GM12878 (cell line): ENCODE data around the gene FOXF1. TPM values are rescaled to one million over a fixed set of nuclear protein-coding genes. Genes with fewer than 3 reads are reported as not detected.

Source experiments
- ATAC-seq: fragments of 200-7000 bp; cut with Tn5 transposase; 3 replicates; pipeline ENCODE4 v1.9.1; 2020; ENCODE audit warnings: mild to moderate bottlenecking, moderate library complexity
- BruUV-seq: library from RNA; stranded (reverse); fragments of 400-500 nt; replicated peaks from 2 replicates; lab custom pipeline; 2021; lab: Mats Ljungman, UMichigan
- CTCF ChIA-PET: fragments of 300-600 bp; sonication (Branson Sonifier 250); formaldehyde crosslinking; extraction: SDS; loops from one replicate; lab custom pipeline; 2021; ENCODE audit warnings: inconsistent platforms; lab: Yijun Ruan, JAX
- POLR2A ChIA-PET: fragments of 350-600 bp; formaldehyde crosslinking; extraction: SDS; loops from one replicate; lab custom pipeline; 2021; ENCODE audit warnings: inconsistent platforms; lab: Charles Lee
- RAD21 ChIA-PET: fragments of 300-600 bp; sonication (Branson Sonifier 250); formaldehyde crosslinking; loops from one replicate; lab custom pipeline; 2023; ENCODE audit warnings: antibody characterized with exemption; ENCODE audit not compliant: unreplicated experiment; lab: Charles Lee
- SMC1A ChIA-PET: fragments of 300-600 bp; sonication (Branson Sonifier 250); formaldehyde crosslinking; loops from one replicate; lab custom pipeline; 2023; ENCODE audit not compliant: unreplicated experiment, uncharacterized antibody; lab: Charles Lee
- DNase-seq: peaks from one replicate; pipeline ENCODE4 v3.0.0-alpha.2; 2011; ENCODE audit warnings: low read depth, low spot score
- FAIRE-seq: peaks from 3 replicates; lab custom pipeline; 2011; peaks lifted over from hg19 to GRCh38; lab: Jason Lieb, UNC
- H2AFZ ChIP-seq: 2 replicates; pipeline ENCODE4 v1.6.0; 2011; ENCODE audit warnings: low read depth, low read length, control low read depth; ENCODE audit not compliant: control insufficient read depth
- H3K27ac ChIP-seq: 2 replicates; pipeline ENCODE4 v1.5.1; 2011; ENCODE audit warnings: control low read depth; ENCODE audit not compliant: control insufficient read depth, insufficient read depth
- H3K27me3 ChIP-seq, 2 experiments: replicated peaks in 1 of 2; 2 replicates each; pipeline versions ENCODE4 v1.6.0 to v1.6.1; 2011; ENCODE audit warnings: low read length in 1 of 2; ENCODE audit not compliant: control insufficient read depth in 2 of 2, insufficient read depth in 2 of 2
- H3K36me3 ChIP-seq, 2 experiments: 2 replicates each; pipeline ENCODE4 v1.5.1; 2011; ENCODE audit warnings: low read length in 1 of 2; ENCODE audit not compliant: control insufficient read depth in 2 of 2, insufficient read depth in 2 of 2
- H3K4me1 ChIP-seq: 2 replicates; pipeline ENCODE4 v1.6.1; 2011; ENCODE audit warnings: mild to moderate bottlenecking, low read length, moderate library complexity, mixed read lengths; ENCODE audit not compliant: control insufficient read depth, insufficient read depth
- H3K4me2 ChIP-seq: 2 replicates; pipeline ENCODE4 v1.6.0; 2011; ENCODE audit warnings: control low read depth; ENCODE audit not compliant: control insufficient read depth, insufficient read depth
- H3K4me3 ChIP-seq: fragments of 200-600 bp; sonication (generic); 2 replicates; pipeline ENCODE4 v1.5.1; 2016
- H3K79me2 ChIP-seq: 2 replicates; pipeline ENCODE4 v1.6.0; 2011; ENCODE audit warnings: low read length; ENCODE audit not compliant: control insufficient read depth, insufficient read depth
- H3K9ac ChIP-seq: 2 replicates; pipeline ENCODE4 v1.8.0; 2011; ENCODE audit warnings: low read length, control low read depth, mixed read lengths; ENCODE audit not compliant: control insufficient read depth, insufficient read depth
- H3K9me3 ChIP-seq: replicated peaks from 3 replicates; pipeline ENCODE4 v1.5.1; 2011; ENCODE audit warnings: mild to moderate bottlenecking, low read length; ENCODE audit not compliant: control insufficient read depth, insufficient read depth
- H4K20me1 ChIP-seq: 2 replicates; pipeline ENCODE4 v1.6.0; 2011; ENCODE audit not compliant: control insufficient read depth, insufficient read depth
- EZH2 ChIP-seq: IDR thresholded peaks from 2 replicates; pipeline ENCODE4 v1.6.1; 2012; ENCODE audit warnings: low read depth, mild to moderate bottlenecking, control low read depth, inconsistent platforms, low read length, borderline replicate concordance; ENCODE audit not compliant: control insufficient read depth
- FOS ChIP-seq: IDR thresholded peaks from 3 replicates; pipeline ENCODE4 v1.6.1; 2011; ENCODE audit warnings: borderline replicate concordance; ENCODE audit not compliant: insufficient read length; ENCODE audit errors: extremely low read depth
- JUND ChIP-seq: IDR thresholded peaks from 2 replicates; pipeline ENCODE4 v1.6.1; 2012; ENCODE audit warnings: low read depth, mild to moderate bottlenecking, low read length, improper control_type of control experiment, moderate library complexity
- MTA2 ChIP-seq: fragments of 450-650 bp; IDR thresholded peaks from 2 replicates; pipeline ENCODE4 v1.6.1; 2016; ENCODE audit warnings: low read depth, mild to moderate bottlenecking, moderate library complexity
- MYB ChIP-seq: fragments of 150-350 bp; IDR thresholded peaks from 2 replicates; pipeline ENCODE4 v1.6.1; 2014; ENCODE audit warnings: mild to moderate bottlenecking, low read depth, low read length, borderline replicate concordance
- RAD51 ChIP-seq: fragments of 450-650 bp; IDR thresholded peaks from 2 replicates; pipeline ENCODE4 v1.6.1; 2016; ENCODE audit warnings: moderate library complexity, mild to moderate bottlenecking, inconsistent platforms
- SIX5 ChIP-seq: IDR thresholded peaks from 2 replicates; pipeline ENCODE4 v1.6.1; 2011; ENCODE audit warnings: mild to moderate bottlenecking, low read depth, low read length, moderate library complexity; ENCODE audit not compliant: severe bottlenecking
- SMAD1 ChIP-seq: fragments of 450-650 bp; IDR thresholded peaks from 2 replicates; pipeline ENCODE4 v1.6.1; 2018; ENCODE audit warnings: mild to moderate bottlenecking, low read depth; ENCODE audit not compliant: partially characterized antibody
- SPI1 ChIP-seq: IDR thresholded peaks from 2 replicates; pipeline ENCODE4 v1.6.1; 2011; ENCODE audit warnings: low read depth, mild to moderate bottlenecking, low read length, moderate library complexity, borderline replicate concordance; ENCODE audit not compliant: insufficient read depth
- SRF ChIP-seq, 2 experiments: IDR thresholded peaks; 2 replicates each; pipeline ENCODE4 v1.6.1; 2011; ENCODE audit warnings: low read depth in 2 of 2, low read length in 2 of 2, mild to moderate bottlenecking in 1 of 2, moderate library complexity in 1 of 2
- YY1 ChIP-seq: IDR thresholded peaks from 2 replicates; pipeline ENCODE4 v1.6.1; 2011; ENCODE audit warnings: low read depth, mild to moderate bottlenecking, low read length
- ZBTB11 ChIP-seq: fragments of 450-650 bp; formaldehyde crosslinking; IDR thresholded peaks from 2 replicates; pipeline ENCODE4 v1.5.0; 2022; ENCODE audit warnings: mild to moderate bottlenecking, missing genetic modification characterization
- WGBS: methylation state at CpG from one replicate; pipeline ENCODE4 v1.1.6; 2016; ENCODE audit warnings: low lambda C conversion rate; ENCODE audit not compliant: insufficient replicate concordance, insufficient coverage; ENCODE audit errors: missing lambda C conversion rate; 5-methylcytosine and 5-hydroxymethylcytosine counted together
- in situ Hi-C: fragments of 300-500 bp; cut with MboI; formaldehyde crosslinking; loops from 9 replicates; pipeline ENCODE4 v1.14.3; 2018; ENCODE audit warnings: mixed read lengths
- intact Hi-C: fragments of 100-400 bp; cut with micrococcal nuclease; formaldehyde crosslinking; loops from one replicate; pipeline ENCODE4 v1.14.2; 2022; ENCODE audit not compliant: unreplicated experiment
- polyA plus RNA-seq, 11 experiments: library from polyadenylated mRNA; depleted of rRNA in 4 of 11; unstranded in 6 of 11; stranded (reverse) in 5 of 11; fragments of >200 nt; fragmentation: Nextera tagmentation in 4 of 11; fragmentation: Illumina TruSeq in 1 of 11; extraction: Ambion mirVana in 4 of 11; extraction: Trizol in 1 of 11; gene quantifications; 1 replicate in 1 of 11; 2 replicates in 10 of 11; pipeline versions ENCODE4 v1.2.1 to v1.2.3, GENCODE V29; 2011 to 2016; ENCODE audit warnings: inconsistent platforms in 2 of 11, missing spikeins in 2 of 11, low read depth in 1 of 11
- total RNA-seq, 4 experiments: library from RNA; depleted of rRNA in 3 of 4; stranded (reverse); fragments of >200 nt in 3 of 4; fragmentation: Illumina TruSeq in 1 of 4; extraction: Trizol in 1 of 4; gene quantifications; 2 replicates each; pipeline versions ENCODE4 v1.2.1 to v1.2.3, GENCODE V29; 2013 to 2021
- TF ChIP-seq, protein P1 (sequence below): fragments of 450-650 bp; IDR thresholded peaks from 2 replicates; pipeline ENCODE4 v1.6.1; 2017; ENCODE audit warnings: antibody characterized with exemption, mild to moderate bottlenecking, moderate library complexity

The FOXF1 gene
- total and polyA plus RNA-seq, 10 of the 15 experiments (the other 5 are each of a cell fraction or from before 2014, with no cell fraction given) = 0.01 TPM; not detected in 9

- intact Hi-C loops = no loop called here
- no peak overlapping the region for H3K9ac ChIP-seq
- no peak for TF ChIP-seq FOS
- TF ChIP-seq SRF (IDR thresholded peaks at IDR 0.05; ENCODE audit: low read depth in 2 of 2, low read length in 2 of 2) = no peak
- no peak for TF ChIP-seq EZH2
- TF ChIP-seq SMAD1 = no peak
- TF ChIP-seq RAD51 = no peak
- TF ChIP-seq ZBTB11 (CRISPR knock-in tag) = no peak
- no peak for TF ChIP-seq MTA2
- no peak for TF ChIP-seq SPI1
- TF ChIP-seq YY1 = no peak
- no peak for TF ChIP-seq SIX5
- TF ChIP-seq JUND = no peak
- TF ChIP-seq, protein P1, sequence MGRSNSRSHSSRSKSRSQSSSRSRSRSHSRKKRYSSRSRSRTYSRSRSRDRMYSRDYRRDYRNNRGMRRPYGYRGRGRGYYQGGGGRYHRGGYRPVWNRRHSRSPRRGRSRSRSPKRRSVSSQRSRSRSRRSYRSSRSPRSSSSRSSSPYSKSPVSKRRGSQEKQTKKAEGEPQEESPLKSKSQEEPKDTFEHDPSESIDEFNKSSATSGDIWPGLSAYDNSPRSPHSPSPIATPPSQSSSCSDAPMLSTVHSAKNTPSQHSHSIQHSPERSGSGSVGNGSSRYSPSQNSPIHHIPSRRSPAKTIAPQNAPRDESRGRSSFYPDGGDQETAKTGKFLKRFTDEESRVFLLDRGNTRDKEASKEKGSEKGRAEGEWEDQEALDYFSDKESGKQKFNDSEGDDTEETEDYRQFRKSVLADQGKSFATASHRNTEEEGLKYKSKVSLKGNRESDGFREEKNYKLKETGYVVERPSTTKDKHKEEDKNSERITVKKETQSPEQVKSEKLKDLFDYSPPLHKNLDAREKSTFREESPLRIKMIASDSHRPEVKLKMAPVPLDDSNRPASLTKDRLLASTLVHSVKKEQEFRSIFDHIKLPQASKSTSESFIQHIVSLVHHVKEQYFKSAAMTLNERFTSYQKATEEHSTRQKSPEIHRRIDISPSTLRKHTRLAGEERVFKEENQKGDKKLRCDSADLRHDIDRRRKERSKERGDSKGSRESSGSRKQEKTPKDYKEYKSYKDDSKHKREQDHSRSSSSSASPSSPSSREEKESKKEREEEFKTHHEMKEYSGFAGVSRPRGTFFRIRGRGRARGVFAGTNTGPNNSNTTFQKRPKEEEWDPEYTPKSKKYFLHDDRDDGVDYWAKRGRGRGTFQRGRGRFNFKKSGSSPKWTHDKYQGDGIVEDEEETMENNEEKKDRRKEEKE = no peak
- no peak for TF ChIP-seq MYB
Measured at GRCh38 chr16:86558355-86559193, 48.2 kb downstream of the FOXF1 start.

More at GRCh38 chr16:86558355-86559193, 48.2 kb downstream of the FOXF1 start:
- H3K36me3 ChIP-seq = no peaks in the 10 kb centered on the region
- no peak overlapping the region for H3K27ac ChIP-seq
- no peaks in the 10 kb centered on the region for H4K20me1 ChIP-seq
- SMC1A ChIA-PET = interaction anchor here (1.3 to 1.4 kb wide), 2 partner anchors 106 to 507 kb away, joined by 3 read pairs; no protein-coding TSS in a partner anchor
- POLR2A ChIA-PET = no interaction called here
- no peak overlapping the region for H3K4me2 ChIP-seq
- no peak overlapping the region for H2AFZ ChIP-seq
- H3K79me2 ChIP-seq = peaks cover 7% of the 10 kb centered on the region
- CTCF ChIA-PET = interaction anchor here (0.9 to 2.3 kb wide), 2 partner anchors 17 to 504 kb away, joined by 3 to 11 read pairs; no protein-coding TSS in a partner anchor
- DNase-seq (no peak), FAIRE-seq (no peak), ATAC-seq (no peak)
- no peak overlapping the region for H3K4me3 ChIP-seq
- 55% methylated on average over 28 of the region's 28 CpGs for WGBS
- no TSS peak for BruUV-seq
- in situ Hi-C loops = loop anchor here (10.0 kb wide), 1 partner anchor 836 kb away; the partner anchor contains the start of gene MAP1LC3B
- no peaks in the 10 kb centered on the region; the same call in 2 of the 3 replicates for H3K9me3 ChIP-seq
- no peaks in the 10 kb centered on the region; the same call in 1 of the 2 replicates for H3K4me1 ChIP-seq
- no peaks in the 10 kb centered on the region for H3K27me3 ChIP-seq
- RAD21 ChIA-PET = interaction anchor here (1.7 kb wide), 1 partner anchor 504 kb away, joined by 6 read pairs; no protein-coding TSS in a partner anchor
